Measurements from ENCODE around the gene DNAJC10.
"Not testable (repeated sequence)": the region's sequence is repeated elsewhere in the genome, so short reads cannot be mapped to it uniquely, and the experiment has no call there.

Gene DNAJC10

DNA sequence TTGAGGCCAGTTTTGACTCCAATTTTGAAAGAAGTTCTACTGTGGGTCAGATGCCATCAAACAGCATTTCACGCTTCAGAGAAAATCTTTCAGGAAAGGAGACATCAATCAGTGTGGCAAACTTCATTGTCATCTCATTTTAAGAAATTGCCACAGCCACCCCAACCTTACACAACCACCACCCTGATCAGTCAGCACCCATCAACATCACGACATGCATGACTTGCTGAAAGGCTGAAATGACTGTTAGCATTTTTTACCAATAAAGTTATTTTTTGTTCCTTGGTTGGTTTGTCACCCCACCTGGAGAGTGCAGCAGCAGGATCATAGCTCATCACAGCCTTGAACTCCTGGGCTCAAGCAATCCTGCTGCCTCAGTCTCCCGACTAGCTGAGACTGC, 10.4 kb downstream of the DNAJC10 start:
- no peak for DNase-seq (ENCODE audit: low read depth in 2 of 2)

DNA sequence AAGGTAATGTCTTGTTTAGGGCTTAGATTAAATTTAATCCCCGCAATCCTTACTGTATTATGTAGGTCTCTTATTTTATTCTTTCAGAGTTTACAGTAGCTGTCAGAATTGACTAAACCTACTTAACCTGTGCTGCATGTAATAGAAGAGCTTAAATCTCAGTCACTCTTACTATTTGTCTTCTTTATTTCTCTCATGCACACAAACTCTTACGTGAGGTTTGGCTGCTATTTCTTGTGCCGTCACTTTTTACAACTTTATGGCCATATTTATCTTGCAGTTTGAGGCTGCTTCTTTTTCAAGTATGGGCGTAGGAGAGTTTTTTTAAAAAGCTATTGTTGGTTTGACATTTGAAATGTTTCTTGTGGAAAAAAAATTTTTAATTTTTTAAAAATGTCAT, 12.0 kb downstream of the DNAJC10 start:
- no peak for DNase-seq (ENCODE audit: low read depth in 2 of 2)

- DNase-seq (ENCODE audit: low read depth in 2 of 2) = no peak
Observed at GRCh38 chr2:182729710-182730339, 13.8 kb downstream of the DNAJC10 start.

GRCh38 chr2:182730486-182730885, 14.4 kb downstream of the DNAJC10 start:
- DNase-seq (ENCODE audit: low read depth in 2 of 2) = no peak

GRCh38 chr2:182732736-182733135, 16.7 kb downstream of the DNAJC10 start:
- DNase-seq (ENCODE audit: low read depth in 2 of 2) = no peak

DNA sequence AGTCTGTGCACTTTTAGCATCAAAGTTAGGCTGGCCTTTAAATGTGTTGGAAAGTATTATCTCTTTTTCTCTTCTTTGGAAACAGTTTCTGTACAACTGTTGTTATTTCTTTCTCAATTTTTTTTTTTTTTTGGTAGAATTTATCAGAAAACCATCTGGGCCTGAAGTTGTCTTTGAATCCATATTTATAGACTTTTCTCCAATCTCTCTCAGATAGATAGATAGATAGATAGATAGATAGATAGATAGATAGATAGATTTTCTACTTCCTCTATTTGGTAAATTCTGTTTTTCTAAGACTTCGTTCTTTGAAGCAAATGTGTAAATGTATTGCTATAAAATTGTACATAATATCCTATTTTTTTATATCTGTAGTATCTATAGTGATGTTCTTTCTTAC, 17.5 kb downstream of the DNAJC10 start:
- DNase-seq (ENCODE audit: low read depth in 2 of 2) = no peak

GRCh38 chr2:182736856-182737255, 20.8 kb downstream of the DNAJC10 start:
- not testable (repeated sequence) for DNase-seq (ENCODE audit: low read depth in 2 of 2)

- DNase-seq (ENCODE audit: low read depth in 2 of 2) = no peak
Observed at GRCh38 chr2:182740701-182741100, 24.6 kb downstream of the DNAJC10 start.

DNA sequence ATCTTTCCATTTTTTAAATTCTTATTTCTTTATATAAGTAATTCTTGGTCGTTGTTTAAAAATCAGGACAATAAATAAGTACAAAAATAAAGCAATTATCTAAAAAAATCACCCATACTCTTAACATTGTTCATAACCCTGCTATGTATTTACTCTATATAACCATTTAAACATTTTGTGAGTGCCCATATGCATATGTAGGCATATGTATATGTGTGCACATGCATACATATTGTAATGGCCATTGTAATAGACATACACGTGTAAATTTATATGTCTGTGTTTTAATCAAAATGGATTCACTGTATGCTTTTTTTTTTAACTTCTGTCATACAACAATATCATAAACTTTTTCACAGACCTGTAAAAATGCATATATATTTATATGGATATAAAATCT, 25.6 kb downstream of the DNAJC10 start:
- DNase-seq (ENCODE audit: low read depth in 2 of 2) = no peak

DNA sequence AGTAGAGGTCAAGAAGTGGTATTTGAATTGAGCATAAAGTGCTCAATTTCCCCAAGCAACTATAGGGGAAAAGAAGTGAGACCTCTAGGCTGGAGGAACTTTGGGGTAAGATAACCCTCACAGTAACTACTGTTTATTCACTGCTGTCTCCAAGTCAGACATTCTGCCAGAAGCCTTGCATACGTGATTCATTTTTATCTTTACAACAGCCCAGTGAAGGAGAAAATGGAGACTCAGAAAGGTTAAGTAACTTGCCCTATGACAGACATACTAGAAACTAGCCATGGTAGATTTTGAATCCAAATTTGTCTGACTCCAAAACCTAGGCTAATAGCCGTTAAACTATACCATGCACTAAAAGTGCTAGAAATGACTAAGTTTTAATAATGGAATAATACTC, 28.4 kb downstream of the DNAJC10 start:
- DNase-seq (ENCODE audit: low read depth in 2 of 2) = no peak

GRCh38 chr2:182745061-182745460, 29.0 kb downstream of the DNAJC10 start:
- no peak for DNase-seq (ENCODE audit: low read depth in 2 of 2)

DNA sequence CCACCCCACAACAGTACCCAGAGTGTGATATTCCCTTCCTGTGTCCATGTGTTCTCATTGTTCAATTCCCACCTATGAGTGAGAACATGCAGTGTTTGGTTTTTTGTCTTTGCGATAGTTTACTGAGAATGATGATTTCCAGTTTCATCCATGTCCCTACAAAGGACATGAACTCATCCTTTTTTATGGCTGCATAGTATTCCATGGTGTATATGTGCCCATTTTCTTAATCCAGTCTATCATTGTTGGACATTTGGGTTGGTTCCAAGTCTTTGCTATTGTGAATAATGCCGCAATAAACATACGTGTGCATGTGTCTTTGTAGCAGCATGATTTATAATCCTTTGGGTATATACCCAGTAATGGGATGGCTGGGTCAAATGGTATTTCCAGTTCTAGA, 29.8 kb downstream of the DNAJC10 start:
- not testable (repeated sequence) for DNase-seq (ENCODE audit: low read depth in 2 of 2)

GRCh38 chr2:182754231-182754630, 38.2 kb downstream of the DNAJC10 start:
- DNase-seq (ENCODE audit: low read depth in 2 of 2) = no peak

DNA sequence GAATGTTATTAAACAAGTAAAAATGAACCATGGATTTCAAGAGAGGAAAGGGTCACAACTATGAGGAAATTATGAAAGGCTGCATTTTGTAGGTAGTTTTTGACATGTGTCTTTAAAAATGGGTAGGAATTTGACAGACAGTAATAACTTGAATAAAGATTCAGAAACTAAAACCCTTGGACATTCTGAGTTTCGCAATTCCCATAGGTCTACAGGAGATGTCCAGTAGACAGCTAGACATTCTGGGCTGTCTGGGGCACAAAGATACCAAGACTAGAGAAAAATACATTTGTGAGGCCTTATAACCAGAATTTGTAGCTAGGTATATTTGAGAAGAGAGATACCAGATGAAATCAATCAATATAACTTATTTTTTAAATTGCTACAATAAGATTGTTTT, 42.3 kb downstream of the DNAJC10 start:
- DNase-seq (ENCODE audit: low read depth in 2 of 2) = no peak

DNA sequence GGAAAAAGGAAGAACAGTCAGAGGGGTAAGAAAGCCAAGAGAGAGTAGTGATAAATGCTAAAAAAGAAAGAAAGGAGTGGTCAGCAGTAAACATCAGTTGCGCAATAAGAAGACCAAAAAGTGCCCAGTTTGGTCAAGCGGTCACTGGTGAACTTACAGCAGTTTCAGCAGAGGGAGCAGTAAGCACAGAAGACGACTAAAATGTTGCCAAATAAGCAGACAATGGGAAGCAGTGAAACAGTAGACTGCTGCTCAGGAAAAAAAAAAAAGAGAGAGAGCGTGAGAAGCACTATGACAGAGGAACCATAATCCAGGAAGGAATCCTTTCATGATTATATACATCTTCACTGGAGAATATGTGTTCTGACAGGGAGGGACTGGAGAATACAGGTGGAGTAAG, 45.8 kb downstream of the DNAJC10 start:
- DNase-seq (ENCODE audit: low read depth in 2 of 2) = no peak

DNA sequence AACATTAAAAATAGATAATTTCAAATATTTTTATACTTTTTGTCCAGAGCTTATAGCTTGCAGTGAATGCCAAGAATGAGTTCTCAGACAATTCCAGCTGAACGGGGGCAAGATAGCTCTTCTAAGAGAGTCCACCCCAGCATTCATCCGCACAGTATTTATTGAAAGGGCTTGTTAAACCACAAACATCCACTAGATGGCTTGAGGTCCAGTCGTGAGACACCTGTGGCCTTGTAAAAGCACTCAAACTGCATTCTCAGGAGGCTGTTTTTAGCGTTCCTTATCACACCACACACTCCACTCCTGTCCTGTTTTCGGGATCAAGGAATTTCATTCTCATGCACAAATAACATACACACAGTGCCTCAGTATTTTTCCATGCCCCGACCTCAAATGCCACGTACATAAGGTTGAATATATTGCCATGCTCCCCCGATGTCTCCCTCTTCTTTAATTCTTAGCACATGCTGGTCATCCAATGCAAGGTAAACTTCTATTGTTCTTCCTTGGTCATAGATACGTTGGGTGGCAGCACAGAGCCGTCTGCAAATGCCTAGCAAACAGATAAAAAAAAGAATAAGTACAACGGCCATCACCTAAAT, 47.4 kb downstream of the DNAJC10 start:
- no peak for DNase-seq (ENCODE audit: low read depth in 2 of 2)

DNA sequence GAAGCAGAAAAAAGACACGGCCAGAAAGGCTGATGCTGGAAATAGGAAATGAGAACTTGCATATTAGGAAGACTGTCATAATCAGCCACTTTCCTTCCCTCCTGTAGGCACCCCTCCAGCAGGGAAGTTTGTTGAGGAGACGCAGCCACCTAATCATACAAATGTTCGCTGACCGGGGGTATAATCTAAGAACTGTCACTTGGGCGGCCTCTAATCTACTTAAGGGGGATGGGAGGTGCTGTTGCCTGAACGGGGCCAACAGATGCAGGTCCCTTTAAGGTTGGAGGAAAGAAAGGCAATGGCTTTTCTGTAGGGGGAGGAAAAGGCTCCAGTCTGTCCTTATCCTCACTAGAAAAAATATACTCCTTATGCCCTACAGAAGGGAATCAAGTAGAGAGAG, 50.6 kb downstream of the DNAJC10 start:
- no peak for DNase-seq (ENCODE audit: low read depth in 2 of 2)

DNA sequence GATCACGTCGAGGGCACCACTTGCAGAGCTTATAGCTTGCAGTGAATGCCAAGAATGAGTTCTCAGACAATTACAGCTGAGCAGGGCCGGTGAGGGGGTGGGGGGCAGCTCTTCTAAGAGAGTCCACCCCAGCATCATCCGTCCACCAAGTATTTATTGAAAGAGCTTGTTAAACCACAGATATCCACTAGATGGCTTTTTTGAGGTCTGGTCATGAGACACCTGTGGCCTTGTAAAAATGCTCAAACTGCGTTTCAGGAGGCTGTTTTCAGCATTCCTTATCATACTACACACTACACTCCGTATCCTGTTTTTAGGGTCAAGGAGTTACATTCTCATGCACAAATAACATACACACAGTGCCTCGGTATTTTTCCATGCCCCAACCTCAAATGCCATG, 51.5 kb downstream of the DNAJC10 start:
- no peak for DNase-seq (ENCODE audit: low read depth in 2 of 2)

DNA sequence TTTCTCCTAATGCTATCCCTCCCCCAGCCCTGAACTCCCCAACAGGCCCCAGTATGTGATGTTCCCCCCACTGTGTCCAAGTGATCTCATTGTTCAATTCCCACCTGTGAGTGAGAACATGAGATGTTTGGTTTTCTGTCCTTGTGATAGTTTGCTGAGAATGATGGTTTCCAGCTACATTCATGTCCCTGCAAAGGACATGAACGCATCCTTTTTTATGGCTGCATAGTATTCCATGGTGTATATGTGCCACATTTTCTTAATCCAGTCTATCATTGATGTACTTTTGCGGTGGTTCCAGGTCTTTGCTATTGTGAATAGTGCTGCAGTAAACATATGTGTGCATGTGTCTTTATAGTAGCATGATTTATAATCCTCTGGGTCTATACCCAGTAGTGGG, 52.9 kb downstream of the DNAJC10 start:
- DNase-seq (ENCODE audit: low read depth in 2 of 2) = not testable (repeated sequence)

DNA sequence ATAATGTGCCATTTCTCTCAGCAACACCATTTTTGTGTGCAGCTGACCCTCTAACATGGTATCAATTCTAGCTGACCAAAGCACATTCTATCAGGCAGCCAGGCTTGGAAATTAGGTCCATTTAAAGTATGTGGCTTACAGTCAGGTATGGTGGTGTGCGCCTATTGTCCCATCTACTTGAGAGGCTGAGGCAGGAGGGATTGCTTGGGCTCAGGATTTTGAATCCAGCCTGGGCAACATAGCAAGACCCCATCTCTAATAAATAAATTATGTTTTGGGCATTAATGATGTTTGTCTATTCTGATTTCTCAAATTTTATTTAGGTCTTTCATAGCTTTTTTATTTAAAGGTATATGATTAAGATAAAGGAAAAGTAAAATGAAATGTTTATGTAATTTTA, 63.3 kb downstream of the DNAJC10 start:
- DNase-seq (ENCODE audit: low read depth in 2 of 2) = no peak

DNA sequence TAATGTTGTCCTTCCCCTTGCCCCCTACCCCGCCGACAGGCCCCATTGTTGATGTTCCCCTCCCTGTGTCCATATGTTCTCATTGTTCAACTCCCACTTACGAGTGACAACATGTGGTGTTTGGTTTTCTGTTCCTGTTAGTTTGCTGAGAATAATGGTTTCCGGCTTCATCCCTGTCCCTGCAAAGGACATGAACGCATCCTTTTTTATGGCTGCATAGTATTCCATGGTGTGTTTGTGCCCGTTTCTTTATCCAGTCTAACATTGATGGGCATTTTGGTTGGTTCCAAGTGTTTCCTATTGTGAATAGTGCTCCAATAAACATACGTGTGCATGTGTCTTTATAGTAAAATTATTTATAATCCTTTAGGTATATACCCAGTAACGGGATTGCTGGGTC, 65.0 kb downstream of the DNAJC10 start:
- not testable (repeated sequence) for DNase-seq (ENCODE audit: low read depth in 2 of 2)

DNA sequence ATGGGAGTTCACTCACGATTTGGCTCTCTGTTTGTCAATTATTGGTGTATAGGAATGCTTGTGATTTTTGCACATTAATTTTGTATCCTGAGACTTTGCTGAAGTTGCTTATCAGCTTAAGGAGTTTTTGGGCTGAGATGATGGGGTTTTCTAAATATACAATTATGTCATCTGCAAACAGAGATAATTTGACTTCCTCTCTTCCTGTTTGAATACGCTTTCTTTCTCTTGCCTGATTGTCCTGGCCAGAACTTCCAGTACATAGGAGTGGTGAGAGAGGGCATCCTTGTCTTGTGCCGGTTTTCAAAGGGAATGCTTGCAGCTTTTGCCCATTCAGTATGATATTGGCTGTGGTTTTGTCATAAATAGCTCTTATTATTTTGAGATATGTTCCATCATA, 66.6 kb downstream of the DNAJC10 start:
- DNase-seq (ENCODE audit: low read depth in 2 of 2) = not testable (repeated sequence)

GRCh38 chr2:182784058-182784706, 68.1 kb downstream of the DNAJC10 start:
- DNase-seq (ENCODE audit: low read depth in 2 of 2) = no peak
